GM12801 (cell line): ENCODE results near the gene UBQLN4.

Source experiments
- TF ChIP-seq, protein P1 (sequence below): IDR thresholded peaks from one replicate; pipeline ENCODE4 v1.5.1; 2011; ENCODE audit warnings: control low read depth; ENCODE audit not compliant: insufficient read length; ENCODE audit errors: extremely low read depth

UBQLN4 gene

DNA sequence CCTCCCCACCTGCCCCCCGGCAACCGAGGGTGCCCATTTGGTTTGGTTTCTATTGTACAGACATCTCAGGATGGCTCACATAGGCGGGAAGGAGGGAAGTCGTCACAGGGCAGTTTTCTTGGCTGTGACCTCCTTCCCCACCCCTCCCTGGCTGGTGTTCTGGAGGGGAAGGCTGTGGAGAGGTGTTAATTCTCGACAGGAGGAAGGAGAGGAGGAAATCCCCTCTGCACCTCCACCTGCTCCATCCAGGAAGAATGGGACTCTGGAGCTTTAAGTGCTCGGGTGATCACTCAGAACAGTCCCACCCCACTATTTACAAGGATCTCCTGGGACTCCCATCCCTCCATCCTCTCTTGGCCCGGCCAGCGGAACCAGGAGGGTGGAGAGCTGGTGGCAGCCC, 21.1 kb upstream of the UBQLN4 start:
- TF ChIP-seq, protein P1, sequence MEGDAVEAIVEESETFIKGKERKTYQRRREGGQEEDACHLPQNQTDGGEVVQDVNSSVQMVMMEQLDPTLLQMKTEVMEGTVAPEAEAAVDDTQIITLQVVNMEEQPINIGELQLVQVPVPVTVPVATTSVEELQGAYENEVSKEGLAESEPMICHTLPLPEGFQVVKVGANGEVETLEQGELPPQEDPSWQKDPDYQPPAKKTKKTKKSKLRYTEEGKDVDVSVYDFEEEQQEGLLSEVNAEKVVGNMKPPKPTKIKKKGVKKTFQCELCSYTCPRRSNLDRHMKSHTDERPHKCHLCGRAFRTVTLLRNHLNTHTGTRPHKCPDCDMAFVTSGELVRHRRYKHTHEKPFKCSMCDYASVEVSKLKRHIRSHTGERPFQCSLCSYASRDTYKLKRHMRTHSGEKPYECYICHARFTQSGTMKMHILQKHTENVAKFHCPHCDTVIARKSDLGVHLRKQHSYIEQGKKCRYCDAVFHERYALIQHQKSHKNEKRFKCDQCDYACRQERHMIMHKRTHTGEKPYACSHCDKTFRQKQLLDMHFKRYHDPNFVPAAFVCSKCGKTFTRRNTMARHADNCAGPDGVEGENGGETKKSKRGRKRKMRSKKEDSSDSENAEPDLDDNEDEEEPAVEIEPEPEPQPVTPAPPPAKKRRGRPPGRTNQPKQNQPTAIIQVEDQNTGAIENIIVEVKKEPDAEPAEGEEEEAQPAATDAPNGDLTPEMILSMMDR = no peak

GRCh38 chr1:156073740-156074139, 20.1 kb upstream of the UBQLN4 start:
- TF ChIP-seq, protein P1 = no peak

GRCh38 chr1:156073110-156073687, 19.6 kb upstream of the UBQLN4 start:
- TF ChIP-seq, protein P1 = no peak

DNA sequence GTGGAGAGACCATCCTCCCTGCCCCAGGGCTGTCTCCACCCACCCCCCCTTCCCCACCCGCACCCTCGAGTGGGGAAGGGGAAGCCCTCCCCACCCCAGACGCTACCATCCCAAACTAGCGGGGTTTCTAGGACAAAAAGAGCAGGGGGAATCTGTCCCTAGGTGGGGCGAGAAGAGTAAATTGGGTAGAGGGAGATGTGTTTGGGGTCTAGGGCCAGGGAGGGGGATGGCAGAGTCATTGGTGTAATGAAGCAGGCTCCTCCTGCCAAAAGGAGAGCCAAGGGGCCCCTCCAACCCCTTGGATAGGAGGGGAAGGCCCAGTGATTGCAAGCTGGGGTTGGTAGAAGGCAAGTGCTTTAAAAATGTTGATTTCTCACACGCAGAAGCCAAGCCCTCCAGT, 18.7 kb upstream of the UBQLN4 start:
- TF ChIP-seq, protein P1 = no peak

DNA sequence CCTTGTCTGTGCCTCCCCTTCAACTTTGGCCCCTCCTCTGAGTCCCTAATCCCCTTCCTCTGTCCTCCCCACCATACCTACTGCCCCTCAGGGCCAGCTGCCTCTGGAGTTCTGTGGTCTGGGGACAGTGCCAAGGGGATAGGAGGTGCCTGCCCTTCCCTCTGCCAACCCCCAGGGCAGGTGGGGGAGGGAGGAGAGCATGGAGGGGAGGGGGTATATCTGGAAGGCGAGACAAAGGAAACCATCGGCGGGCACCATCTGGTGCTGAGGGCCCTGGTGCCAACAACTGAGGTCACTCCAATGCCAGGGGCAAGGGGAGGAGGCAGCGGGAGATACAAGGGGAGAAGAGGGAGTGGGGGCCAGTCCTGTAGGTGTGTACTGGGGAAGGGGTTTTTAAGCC, 16.9 kb upstream of the UBQLN4 start:
- TF ChIP-seq, protein P1 = no peak

GRCh38 chr1:156069490-156070455, 16.2 kb upstream of the UBQLN4 start:
- TF ChIP-seq, protein P1 = no peak

DNA sequence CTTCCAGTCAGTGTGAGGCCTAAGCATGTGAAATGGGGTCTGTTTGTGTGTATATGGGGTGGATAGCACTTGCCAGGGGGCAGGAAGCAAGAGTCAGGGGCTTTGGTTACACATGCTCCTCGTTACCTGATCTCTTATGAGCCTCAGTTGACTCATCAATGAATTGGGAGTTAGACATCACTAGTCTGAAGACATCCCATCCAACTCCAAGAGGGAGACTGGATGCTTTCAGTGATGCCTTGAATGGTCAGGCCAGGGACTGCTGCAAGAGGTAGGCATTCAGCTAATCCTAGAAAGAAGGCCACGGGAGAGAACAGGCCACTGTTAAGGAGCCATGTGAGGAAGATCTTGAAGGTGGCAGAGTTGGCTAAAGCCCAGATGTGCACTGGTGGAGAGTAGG, 13.7 kb upstream of the UBQLN4 start:
- TF ChIP-seq, protein P1 = no peak
